ENCODE data around the gene TSC22D2.
A peak's percentile ranks its signal among the peaks of the same experiment; 100 is the strongest.

The TSC22D2 gene

DNA sequence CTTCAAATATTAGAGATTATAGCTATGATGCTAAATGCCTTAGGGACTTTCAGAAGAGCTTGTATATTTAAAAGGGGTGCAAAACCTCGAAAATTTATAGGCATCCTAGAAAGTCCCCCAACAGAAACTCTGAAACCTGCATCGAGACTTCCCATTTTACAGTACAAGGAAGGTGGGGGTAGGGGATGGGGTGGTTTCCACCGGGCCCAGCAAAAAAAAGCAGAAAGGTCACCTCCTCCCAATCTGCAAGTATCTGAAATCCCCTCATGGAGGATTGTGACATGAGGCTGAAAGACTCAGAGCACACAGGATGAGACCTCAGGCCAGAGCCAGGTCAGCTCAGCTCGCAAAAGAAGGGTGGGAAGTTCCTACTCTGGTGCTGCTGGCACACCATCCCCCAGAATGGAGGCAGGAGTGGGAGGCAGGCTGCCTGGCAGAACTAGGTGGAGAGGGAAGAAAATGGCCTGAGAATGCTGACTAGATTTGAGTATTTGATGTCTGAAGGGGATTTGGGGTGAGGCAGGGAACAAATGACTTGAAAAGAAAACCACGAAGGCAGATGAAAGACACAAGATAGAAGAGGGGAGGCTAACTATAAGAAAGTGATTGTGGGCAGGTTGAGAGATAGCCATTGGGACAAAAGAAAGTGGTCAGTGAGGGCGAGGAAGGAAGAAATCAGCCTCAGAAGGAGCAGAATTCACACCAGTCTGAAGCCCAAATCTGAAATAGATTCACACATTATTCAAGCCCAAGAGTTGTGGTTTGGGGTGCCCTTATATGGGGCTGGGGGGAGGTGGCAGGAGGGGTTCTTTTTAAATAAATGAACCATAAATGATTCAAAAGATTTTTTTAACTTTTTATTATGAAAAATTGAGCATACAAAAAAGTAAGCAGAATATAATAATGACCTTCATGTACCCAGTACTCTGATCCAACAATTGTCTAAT lies 22.5 kb upstream of the TSC22D2 start:
- DNase-seq, result no peak

DNA sequence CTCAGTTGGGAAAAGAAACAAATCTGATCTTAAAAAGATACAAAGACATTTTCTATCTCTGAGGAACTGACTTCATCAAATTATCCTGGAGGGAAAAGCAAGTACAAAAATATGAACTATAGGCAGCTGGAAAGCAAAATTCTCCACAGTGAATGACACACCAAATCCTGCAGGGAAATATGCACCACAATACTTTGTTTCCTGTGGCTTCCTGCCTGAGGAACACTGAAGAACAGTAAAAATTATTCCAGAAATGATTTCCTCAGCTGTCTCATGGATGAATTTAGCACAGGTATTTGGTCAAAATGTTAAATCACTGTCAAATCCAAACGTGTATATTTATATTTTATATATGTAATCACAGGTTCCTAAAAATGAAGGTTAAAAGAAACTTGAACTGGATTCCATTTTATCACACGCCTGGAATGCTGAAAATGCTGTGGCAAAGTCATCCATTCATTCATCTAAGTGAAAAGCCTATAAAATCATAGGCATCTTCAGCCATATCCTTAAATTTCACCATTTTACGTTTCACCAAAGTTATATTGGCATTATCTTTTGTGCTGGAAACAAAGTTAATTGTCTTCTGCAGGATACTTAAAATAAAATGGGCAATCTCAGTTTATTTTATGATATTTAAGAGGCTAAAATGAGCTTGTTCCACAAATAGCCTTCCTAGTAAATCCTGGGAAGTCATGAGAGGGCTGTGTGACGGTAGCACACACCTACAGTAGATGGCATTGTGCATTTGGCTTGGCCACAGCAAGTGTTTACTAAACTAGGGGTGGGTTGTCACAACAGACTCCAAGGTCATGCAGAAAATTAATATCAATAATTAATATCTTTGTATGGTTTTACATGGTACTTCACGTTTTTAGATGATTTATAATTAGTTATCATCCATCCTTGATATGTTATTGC lies 19.3 kb upstream of the TSC22D2 start:
- DNase-seq, result no peak

DNA sequence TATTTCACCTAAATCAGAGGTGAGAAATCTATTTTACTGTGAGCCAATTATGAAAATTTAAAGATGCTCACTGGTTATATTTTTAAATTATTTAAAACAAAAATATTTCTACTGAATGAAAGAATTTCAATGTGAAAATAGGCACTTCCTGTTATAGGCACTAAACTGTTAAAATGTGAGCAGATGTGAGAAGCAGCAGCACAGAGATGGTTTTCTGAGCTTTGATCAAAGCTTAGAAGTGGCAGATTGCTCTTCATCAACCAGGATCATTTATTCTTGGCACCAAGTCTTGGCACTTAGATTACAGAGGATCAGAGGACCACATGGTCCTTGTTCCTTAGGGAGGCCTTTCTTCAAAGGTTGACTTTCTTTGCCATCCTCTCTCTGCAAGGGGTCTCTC lies 18.0 kb upstream of the TSC22D2 start:
- no peak for DNase-seq

DNA sequence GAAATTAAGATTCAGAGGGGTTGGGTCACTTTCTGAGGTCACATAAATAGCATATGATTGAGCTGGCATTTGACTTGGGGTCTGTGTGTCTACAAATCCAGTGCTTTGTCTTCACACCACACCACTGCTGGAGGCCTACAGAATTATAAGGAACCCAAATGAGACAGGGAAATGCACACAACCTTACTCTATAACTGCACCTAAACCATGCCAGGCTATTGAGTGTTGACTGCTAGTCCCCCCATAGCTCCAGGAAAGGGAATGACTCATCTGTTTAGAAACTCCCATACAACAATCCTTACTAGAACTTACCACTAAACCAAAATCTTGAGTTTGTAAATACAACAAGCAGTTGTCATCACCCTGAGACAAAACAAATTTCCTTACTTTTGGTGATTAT lies 16.9 kb upstream of the TSC22D2 start:
- DNase-seq, result no peak

GRCh38 chr3:150393745-150394144 lies 14.4 kb upstream of the TSC22D2 start:
- DNase-seq, result no peak

- no peak for DNase-seq
Observed at GRCh38 chr3:150394606-150395005, 13.5 kb upstream of the TSC22D2 start.

- no peak for DNase-seq
Observed at GRCh38 chr3:150396491-150396890, 11.6 kb upstream of the TSC22D2 start.

GRCh38 chr3:150396956-150397550 lies 11.0 kb upstream of the TSC22D2 start:
- no peak for DNase-seq

DNA sequence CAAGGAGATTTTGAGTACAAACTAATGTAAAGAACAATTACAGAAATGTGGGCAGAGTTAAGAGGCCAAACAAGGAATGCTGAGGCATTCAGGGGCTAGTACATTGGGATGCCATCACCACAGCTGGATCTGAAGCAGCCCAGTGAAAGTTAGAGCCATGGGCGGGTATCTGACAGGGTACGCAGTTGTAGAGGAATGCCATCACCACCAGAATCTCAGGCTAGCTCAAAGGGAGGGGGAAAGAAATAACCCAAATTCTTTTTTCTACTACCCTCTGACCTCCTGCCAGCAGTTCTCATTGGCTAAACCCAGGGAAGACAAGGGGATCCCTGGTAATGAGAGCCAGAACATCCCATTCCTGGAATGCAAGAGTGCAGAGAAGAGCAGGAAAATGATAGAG lies 9.0 kb upstream of the TSC22D2 start:
- no peak for DNase-seq

DNA sequence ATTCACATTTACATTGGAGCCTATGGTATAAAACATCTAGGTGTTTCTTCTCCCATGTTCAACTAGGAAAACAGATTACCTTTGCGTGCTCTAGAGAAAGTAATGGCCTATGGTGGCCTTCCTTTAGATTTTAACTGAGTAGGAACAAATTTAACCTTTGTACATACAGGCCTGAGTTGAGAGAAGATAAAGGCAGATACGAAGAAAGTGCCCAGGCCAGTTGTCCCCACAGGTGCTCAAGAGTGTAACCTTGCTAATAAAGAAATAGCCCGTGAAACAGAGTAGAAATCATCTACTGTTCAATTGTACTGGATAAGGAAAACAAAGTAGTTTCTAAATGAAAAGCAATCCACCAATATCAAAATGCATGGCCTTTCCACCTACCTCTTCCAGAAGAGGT lies 6.8 kb upstream of the TSC22D2 start:
- no peak for DNase-seq

- DNase-seq, result no peak
Observed at GRCh38 chr3:150402217-150402616, 5.9 kb upstream of the TSC22D2 start.

DNA sequence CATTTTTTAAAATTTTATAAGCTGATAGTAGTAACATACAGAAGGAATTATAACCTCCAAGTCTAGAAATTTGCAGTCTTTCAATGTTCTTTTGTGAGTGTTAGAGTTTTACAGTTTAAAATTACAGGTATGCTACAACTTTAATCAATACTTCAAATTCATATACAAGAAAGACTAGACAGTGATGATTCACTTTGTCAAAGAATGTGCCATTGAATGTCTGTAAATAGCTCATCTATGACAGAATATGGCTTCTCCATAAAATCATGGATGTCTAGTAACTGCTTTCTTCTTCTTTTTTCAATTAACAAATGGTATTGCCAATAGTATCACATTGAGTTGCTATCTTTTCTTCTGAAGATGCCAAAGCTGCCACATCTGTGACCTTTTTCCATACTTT lies 4.1 kb upstream of the TSC22D2 start:
- DNase-seq, result no peak

GRCh38 chr3:150407051-150407807 lies 869 bp upstream of the TSC22D2 start:
- no peak for DNase-seq

DNA sequence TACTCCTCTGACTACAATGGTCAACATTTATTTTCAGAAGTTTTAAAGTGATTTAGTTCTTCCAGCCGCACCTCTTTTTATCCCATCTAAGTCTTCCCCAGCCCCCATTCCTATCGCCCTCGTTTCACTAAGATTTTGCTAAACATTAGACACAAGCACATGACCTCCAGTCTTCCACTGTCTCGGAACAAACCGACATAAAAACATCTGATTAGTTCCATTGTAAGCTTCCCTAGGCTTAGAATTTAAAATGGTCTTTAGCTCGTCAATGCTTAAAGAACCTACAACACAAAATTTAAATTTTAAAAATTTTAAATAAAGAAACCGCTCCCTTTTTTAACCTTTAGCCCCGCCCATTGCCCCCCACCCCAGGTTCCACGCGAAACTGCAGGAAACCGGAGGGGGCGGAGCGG lies 284 bp upstream of the TSC22D2 start:
- no peak for DNase-seq

DNA sequence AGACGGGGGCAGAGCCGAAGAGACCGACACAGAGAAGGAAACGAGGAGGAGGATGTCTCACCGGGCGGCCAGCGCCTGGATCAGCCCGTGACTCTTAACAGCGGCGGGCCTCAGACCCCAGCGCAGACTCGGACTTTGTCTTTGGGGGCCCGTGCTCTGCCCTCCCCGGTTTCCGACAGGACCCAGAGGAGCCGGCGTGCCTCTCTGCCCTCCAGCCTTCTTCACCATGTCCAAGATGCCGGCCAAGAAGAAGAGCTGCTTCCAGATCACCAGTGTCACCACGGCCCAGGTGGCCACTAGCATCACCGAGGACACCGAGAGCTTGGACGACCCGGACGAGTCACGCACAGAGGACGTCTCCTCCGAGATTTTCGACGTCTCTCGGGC lies 1.0 kb downstream of the TSC22D2 start:
- no peak for DNase-seq

DNA sequence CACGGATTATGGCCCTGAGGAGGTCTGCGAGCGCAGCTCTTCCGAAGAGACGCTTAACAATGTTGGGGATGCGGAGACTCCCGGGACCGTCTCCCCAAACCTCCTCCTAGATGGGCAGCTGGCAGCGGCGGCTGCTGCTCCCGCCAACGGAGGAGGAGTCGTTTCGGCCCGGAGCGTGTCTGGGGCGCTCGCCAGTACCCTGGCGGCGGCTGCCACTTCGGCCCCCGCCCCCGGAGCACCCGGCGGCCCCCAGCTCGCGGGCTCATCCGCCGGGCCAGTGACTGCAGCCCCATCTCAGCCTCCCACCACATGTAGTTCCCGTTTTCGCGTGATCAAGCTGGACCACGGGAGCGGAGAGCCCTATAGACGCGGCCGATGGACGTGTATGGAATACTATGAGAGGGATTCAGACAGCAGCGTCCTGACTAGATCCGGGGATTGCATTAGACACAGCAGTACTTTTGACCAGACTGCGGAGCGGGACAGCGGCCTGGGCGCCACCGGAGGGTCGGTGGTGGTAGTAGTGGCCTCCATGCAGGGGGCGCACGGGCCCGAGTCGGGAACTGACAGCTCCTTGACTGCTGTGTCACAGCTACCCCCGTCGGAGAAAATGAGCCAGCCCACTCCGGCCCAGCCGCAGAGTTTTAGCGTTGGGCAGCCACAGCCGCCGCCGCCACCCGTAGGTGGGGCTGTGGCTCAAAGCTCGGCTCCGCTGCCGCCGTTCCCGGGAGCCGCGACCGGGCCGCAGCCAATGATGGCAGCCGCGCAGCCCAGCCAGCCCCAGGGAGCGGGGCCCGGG lies 1.6 kb downstream of the TSC22D2 start:
- no peak for DNase-seq

DNA sequence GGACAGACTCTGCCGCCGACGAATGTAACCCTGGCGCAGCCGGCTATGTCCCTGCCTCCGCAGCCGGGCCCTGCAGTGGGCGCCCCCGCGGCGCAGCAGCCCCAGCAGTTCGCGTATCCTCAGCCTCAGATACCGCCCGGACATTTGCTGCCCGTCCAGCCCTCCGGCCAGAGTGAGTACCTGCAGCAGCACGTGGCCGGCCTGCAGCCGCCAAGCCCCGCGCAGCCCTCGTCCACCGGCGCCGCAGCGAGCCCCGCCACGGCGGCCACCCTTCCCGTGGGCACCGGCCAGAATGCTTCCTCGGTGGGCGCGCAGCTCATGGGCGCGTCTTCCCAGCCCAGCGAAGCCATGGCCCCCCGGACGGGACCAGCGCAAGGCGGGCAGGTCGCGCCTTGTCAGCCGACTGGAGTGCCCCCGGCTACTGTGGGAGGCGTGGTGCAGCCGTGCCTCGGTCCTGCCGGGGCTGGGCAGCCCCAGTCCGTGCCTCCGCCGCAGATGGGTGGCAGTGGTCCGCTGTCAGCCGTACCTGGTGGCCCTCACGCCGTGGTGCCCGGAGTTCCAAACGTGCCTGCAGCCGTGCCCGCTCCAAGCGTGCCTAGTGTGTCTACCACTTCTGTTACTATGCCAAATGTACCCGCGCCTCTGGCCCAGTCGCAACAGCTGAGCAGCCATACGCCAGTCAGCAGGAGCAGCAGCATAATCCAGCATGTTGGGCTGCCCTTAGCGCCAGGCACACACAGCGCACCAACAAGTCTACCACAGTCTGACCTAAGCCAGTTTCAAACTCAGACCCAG lies 2.4 kb downstream of the TSC22D2 start:
- no peak for DNase-seq

- no peak for DNase-seq
Observed at GRCh38 chr3:150411106-150411460, 3.0 kb downstream of the TSC22D2 start.

DNA sequence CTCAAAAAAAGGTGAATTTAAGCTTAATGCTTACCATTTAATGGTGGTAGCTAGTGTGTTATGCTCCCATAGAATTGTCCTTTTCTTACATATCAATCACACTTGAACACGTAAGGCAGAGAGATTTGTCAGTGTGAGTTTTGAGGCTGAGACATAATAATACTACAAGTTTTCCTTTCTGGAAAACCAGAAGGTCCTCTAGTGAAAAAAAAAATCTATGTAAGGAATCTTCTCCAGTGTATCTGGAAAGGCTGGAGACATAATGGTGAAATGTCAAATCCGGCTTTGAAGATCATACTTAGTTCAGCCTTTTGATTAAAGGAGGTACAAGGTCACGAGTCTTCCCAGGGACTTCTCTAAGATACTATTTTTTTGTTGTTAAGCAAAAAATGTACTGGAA lies 3.4 kb downstream of the TSC22D2 start:
- no peak for DNase-seq

- peak; percentile 26 for DNase-seq
Observed at GRCh38 chr3:150411976-150412375, 3.9 kb downstream of the TSC22D2 start.

All from SIG-M5 (cell line).